ENCODE measurements around the gene CPEB4.

GRCh38 chr5:173855995-173856656 is 32.0 kb upstream of the CPEB4 start:
- TF ChIP-seq, protein P1, sequence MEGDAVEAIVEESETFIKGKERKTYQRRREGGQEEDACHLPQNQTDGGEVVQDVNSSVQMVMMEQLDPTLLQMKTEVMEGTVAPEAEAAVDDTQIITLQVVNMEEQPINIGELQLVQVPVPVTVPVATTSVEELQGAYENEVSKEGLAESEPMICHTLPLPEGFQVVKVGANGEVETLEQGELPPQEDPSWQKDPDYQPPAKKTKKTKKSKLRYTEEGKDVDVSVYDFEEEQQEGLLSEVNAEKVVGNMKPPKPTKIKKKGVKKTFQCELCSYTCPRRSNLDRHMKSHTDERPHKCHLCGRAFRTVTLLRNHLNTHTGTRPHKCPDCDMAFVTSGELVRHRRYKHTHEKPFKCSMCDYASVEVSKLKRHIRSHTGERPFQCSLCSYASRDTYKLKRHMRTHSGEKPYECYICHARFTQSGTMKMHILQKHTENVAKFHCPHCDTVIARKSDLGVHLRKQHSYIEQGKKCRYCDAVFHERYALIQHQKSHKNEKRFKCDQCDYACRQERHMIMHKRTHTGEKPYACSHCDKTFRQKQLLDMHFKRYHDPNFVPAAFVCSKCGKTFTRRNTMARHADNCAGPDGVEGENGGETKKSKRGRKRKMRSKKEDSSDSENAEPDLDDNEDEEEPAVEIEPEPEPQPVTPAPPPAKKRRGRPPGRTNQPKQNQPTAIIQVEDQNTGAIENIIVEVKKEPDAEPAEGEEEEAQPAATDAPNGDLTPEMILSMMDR (conservative IDR thresholded peaks at IDR 0.05; ENCODE audit: low read depth, low read length), result no peak
- TF ChIP-seq CHD1 (IDR thresholded peaks at IDR 0.05; ENCODE audit: low read depth, low read length) (no peak), POLR2A (IDR thresholded peaks at IDR 0.05; ENCODE audit: low read depth, low read length) (no peak), SMC3 (IDR thresholded peaks at IDR 0.05; ENCODE audit: low read depth, low read length) (no peak), BHLHE40 (IDR thresholded peaks at IDR 0.05; ENCODE audit: low read depth, low read length) (no peak), CEBPB (IDR thresholded peaks at IDR 0.05; ENCODE audit: low read depth, low read length) (no peak), MXI1 (IDR thresholded peaks at IDR 0.05; ENCODE audit: borderline replicate concordance, low read depth, low read length) (no peak), RFX5 (IDR thresholded peaks at IDR 0.05; ENCODE audit: low read depth, low read length) (no peak)
- TF ChIP-seq, protein P2, sequence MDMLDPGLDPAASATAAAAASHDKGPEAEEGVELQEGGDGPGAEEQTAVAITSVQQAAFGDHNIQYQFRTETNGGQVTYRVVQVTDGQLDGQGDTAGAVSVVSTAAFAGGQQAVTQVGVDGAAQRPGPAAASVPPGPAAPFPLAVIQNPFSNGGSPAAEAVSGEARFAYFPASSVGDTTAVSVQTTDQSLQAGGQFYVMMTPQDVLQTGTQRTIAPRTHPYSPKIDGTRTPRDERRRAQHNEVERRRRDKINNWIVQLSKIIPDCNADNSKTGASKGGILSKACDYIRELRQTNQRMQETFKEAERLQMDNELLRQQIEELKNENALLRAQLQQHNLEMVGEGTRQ (IDR thresholded peaks at IDR 0.05; ENCODE audit: low read depth, low read length), result no peak

Measured in IMR-90 (cell line).